GM19397 (cell line): Measurements from ENCODE around the gene ATP13A1.

Source experiments
- ATAC-seq: cut with Tn5 transposase; IDR thresholded peaks from one replicate; pipeline ENCODE4 v1.9.1; 2021; ENCODE audit warnings: mild to moderate bottlenecking, moderate library complexity; ENCODE audit not compliant: unreplicated experiment

Gene ATP13A1

DNA sequence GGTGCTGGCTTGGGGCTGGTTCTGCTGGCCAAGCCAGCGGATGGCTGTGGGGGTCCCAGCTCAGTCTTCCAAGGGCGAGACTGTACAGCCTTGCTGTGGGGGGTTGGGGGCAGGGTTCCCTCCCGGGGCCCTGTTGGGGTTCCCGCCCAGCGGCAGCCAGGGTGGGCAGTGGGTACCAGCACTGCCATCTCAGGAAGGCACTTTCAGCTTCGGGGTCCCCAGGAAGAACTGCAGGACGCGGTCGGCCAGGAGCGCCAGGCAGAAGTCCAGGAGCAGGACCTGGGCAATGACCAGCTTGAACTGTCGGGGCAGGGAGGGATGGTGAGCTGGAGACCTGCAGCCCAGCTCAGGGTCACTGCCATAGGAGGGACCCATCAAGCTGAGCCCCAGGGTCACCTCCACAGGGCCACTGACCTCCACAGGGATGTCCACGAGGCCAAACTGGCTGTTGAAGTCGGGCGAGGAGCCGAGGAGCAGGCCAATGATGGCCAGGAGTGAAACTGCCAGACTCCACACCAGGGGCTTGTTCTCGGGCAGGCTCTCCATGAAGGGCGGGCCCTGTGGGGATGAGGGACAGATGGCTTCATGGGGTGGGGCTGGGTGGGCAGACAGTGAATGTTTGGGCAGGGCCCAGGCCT lies 18.1 kb downstream of the ATP13A1 start:
- ATAC-seq = no peak

DNA sequence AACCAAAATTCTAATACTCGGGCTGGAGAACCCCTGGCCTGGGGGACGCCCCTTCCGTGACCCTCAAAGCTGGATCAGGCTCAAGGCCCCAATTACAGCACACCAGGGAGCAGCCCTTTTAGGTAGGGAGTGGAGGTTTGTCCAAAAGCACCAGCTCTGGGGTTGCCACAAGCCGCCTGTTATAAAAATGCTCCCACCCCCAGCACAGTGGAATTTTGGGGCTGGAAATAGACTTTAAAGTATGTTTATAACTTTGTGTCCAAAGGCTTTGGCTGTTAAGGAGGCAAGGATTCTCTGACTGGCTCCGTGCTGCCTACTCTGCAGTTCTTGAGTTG lies 19.5 kb downstream of the ATP13A1 start:
- ATAC-seq = no peak

DNA sequence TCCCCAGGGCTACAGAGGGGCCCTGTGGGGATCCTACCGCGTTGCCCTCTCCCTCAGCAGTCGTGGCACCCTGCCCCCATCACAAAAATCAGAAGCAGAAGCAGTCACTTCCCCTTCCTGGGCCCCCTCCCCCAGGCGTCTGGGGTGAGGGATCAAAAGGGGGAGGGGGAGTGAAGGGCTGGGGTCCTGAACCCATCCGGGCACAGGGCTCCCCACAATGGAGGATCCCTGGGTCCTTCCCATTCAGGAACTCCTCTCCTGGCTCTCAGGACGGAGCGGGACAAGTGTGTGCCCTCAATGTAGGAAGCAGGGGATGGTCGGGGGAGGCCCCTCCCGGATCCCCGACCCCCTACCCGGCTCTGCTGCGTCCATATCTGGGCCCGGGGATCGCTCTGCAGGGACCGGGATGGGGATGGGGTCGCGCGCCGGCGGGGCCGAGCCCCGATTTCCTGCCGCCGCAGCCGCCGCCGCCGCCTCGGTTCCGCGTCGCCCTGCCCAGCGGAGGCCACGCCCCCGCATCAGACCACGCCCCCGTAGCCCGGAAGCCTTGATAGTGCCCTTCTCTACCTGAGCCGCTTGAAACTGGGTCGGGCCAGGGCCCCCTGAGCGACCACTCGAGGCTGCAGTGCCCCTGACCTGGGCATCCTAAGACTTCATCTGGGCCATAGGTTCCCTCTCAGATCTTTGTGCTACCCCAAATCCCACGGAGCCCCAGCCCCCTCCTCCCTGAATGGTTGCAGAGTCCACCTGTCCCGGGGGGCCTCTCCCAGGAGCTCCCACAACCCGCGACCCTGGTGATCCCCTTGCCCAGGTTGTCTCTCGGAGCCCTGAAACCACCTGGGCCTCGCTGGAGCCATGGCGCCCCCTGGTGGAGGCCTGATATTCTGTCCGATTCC lies 20.1 kb downstream of the ATP13A1 start, which contains the start of gene GMIP:
GMIP (minus strand) TSS at position 500 of the 896 bp plus-strand sequence; CDS start at position 372, 128 bp downstream.
- ATAC-seq = peak; percentile 79

DNA sequence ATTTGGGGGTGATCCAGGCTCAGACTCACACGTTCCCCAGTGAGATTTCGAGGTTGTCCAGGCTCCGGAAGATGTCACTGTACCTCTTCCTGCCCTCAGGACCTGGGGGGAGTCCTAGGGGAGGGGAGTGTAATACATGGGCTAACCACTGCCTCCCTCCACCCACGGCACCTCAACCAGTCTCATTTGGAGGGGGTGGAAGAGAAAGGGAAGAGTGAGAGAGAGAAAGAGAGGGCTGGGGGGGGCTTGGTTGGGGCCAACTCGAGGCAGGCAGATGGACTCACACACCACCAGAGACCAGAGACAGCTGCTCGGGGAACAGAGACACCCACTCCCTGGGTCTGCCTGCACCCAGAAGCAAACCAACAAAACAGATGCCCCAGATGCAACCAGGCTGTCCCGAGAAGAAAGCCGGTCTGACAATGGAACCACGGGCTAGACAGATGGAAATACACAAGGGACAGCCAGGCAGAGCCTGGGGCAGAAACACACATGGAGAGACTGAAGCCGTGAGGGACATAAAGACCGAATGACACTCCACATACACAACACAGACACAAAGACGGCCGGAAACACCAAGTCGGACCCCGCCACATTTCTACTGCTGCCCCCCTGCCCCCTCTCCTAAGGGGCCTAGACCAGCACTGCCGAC lies 20.8 kb downstream of the ATP13A1 start:
- no peak for ATAC-seq

DNA sequence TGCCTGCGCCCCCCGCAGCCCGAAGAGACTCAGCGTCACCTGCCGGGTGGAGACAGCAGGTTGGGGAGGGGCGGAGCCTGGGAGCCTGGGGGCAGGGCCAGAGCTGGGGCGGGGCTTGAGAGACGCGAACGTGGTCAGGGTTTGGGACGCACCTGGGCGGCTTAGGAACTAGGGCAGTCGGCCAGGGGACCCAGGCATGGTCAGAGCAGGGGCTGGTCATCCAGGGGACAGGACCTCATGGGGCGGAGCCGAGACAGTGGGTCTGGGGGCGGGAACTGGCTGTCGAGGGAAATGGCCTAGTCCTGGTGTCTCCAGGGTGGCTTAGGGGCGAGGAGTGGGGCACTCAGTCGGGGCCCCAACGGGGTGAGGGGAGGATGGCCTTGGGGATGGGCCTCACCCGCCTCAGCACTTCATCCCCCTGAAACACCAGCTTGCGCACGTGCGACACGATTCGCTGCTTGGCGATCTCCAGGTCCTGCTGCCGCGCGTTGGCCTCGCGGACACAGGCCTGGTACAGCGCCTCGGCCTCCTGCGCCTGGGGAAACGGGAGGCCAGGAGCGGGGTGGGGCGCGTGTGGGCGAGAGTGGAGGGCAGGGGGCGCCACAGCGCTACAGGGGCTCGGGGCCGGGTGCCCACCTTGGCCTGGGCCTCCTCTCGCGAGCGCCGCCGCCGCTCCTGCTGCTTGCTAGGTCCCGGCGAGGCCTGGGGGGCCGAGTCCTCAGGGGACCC lies 25.8 kb downstream of the ATP13A1 start:
- no peak for ATAC-seq

DNA sequence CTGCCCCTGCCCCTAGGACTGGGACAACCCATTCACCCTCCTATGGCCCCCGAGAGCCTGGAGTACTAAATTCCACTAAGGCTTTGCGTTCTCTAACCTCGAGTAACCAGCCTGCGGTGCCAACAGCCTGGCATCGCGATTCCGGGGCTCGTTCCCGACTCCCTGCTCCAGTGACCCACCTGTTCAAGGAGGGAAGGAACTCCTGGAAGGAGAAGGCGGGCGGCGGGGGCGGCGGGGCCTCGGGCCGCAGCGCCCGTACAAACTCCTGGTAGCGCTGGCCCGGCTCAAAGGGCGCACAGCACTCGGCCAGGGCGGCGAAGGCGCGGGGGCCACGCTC lies 26.3 kb downstream of the ATP13A1 start:
- ATAC-seq = no peak

DNA sequence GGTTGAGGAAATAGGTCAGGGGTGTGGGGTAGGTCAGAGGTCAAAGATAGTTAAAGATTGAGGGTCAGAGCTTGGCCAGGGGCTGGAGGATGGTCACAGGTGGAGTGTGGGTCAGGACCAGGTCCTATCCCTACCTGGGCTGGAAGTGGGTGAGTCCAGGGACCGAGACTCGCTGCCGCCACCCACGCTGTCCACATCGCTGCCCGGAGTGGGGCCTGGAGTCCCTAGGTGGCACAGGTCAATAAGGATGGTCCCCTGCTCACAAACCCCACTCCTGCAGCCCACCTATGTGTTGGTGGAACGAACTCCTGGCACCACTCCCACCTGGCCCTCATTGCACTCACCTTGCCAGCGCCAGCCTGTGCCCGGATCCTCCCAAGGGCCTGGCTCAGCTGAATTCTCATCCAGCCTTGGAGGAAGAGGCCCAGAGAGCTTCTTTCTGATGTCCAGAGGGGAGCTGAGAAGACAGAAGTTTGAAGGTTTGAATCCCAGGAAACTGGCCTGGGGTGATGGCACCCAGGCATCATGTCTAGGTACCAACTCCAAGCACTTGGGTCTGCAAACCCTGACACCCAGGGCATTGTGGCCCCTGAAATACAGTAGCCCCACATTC lies 26.8 kb downstream of the ATP13A1 start:
- ATAC-seq = no peak

DNA sequence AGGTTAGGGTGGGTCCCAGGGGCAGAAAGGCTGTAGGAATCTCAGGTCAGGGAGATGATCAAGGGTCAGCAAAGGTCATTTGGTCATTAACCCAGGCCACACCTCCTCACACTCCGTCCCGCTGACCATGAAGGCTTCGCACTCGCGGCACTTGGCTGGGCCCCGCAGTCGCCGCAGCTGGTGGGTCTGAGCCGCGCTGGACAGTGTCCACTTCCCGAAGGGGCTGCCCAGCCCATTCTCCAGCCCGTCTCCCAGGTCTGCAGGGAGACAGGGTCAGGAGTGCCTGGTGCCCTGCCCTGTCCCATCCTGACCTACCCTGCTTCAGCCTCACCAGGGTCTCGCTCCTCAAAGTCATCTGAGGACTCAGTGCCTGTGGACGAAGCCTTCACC lies 28.2 kb downstream of the ATP13A1 start:
- ATAC-seq = no peak

DNA sequence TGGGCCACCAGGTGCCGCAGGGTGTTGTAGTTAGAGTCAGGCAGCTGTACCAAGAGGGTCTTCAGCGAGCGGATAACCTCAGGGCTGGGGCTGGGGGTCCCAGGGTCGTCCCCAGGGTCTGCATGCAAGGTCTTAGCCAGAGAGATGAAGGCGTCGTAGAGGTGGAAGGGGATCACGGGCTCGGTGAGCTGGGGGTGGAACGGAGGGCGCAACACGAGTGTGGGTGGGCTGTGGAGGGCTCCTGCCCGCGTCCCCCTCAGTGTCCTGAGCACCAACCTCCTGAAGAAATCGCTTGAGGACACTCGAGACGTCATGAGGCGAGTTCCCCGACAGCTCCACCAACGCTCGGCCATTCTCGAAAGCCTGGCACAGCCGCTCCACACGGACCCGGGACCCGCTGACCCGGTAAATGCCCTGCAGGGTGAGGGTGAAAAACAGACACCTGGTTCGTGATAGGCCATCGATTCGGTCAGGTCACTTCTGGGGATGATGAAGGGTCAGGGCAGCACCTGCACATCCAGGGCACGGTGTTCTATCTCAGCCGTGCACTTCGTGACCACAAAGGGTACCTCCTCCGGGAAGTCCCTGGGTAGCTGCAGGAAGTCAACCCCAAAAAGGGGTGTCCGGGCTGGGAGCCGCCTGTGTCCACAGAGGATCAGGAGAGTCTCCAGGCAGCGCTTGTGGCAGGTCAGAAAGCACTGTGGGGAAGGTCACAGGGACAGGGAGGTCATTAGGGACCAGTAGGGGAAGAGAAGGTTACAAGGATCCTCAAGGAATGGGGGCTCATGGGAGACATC lies 28.8 kb downstream of the ATP13A1 start:
- no peak for ATAC-seq

DNA sequence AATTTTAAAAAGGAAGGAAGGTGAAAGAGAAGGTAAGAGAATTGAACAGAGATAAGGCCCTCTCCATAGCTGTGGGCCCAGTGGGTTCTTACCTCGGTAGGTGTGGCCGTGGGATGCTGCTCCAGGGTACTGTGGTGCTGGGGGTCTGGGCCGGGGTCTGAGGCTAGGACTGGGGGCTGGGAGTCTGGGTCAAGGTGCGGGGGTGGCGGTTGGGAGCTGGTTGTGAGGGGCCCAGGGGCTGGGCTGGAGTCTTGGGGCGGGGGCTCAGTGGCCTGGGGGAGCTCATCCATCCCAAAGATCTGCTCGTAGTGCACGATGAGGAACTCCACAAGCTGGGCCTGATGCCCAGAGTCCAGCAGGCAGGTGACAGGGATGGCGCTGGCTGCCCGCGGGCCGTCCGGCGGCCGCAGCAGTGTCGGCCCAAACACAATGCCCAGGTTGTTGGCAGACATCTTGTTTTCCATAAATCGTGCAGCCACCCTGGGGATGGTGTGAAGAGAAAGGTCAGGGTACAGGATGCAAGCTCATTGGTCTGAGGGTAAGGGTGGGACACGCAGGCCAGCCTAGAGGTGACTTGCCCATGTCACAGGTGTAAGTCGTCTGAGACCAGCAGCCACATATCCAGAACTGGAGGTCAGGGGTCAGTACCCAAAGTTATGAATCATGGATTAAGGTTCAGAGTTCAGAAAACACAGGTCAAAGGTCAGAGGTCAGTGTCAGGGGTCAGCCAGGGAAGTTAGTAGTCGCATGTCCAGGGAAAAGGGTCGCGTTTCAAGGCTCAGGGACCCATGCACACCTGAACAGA lies 29.6 kb downstream of the ATP13A1 start:
- no peak for ATAC-seq

DNA sequence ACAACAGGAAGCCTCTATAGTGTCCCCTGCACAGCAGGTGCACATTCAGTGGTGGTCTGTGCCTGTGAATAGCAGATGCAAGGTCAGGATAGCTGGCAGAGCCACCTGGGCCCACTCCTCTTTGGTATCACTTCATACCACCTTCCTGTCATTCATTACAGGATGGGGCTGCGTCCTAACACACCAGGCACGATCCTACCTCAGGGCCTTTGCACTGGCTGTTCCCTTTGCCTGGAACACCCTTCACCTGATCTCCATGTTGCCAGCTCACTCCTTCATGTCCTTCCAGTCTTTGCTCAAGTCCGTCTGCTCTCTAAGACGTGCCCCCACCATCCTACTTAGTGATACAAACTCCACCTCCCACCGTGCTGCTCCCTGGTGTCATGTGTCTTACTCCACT lies 30.8 kb downstream of the ATP13A1 start:
- ATAC-seq = no peak

DNA sequence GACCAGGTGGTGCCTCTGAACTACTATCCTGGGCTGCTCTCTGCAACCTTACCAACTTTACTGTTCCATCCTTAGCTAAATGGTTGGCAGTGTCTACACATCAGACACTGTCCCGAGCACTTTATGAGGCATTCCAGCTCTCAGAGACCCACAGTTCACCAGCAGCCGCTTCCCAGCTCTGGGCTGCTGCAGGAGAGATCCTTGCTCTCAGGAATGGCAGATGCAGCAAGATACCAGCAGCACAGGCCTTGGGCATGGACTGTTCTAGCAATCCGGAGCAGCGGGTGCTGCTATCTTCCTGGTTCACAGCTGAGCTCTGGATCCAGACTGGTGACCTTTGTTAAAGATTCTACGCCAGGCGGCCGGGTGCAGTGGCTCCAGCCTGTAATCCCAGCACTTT lies 32.1 kb downstream of the ATP13A1 start:
- ATAC-seq = no peak

DNA sequence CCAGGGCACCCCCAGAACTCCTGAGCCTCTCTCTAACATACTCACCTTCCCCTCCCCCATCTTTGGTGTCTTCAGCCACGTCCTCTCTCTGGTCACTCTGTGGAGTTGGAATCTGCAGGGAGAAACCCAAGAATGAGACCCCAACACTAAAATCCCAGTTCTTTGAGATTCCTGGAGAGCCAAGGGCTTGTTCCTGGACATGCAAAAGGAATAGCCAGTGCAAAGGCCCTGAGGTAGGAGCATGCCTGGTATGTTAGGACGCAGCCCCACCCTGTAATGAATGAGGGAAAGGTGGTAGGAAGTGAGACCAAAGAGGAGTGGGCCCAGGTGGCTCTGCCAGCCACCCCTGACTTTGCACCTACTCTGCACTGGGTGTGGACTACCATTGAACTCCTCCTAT lies 33.0 kb downstream of the ATP13A1 start:
- no peak for ATAC-seq

DNA sequence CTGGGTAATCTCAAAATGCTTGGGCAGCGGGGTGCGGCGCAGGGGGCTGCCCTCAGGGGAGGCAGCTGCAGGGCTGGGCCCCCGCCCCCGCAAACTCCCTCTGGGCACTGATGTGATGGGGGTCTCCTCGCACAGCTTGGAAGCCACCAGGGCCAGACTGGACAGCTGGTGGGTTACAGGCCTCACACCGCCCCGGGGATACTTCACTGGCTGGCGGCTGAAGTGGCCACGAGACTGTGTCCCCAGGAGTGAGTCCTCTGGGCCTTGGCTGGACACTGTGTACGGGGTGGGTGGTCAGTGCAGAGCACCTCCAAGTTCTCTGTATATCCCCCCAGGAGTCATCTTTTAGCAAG lies 33.4 kb downstream of the ATP13A1 start:
- ATAC-seq = no peak

DNA sequence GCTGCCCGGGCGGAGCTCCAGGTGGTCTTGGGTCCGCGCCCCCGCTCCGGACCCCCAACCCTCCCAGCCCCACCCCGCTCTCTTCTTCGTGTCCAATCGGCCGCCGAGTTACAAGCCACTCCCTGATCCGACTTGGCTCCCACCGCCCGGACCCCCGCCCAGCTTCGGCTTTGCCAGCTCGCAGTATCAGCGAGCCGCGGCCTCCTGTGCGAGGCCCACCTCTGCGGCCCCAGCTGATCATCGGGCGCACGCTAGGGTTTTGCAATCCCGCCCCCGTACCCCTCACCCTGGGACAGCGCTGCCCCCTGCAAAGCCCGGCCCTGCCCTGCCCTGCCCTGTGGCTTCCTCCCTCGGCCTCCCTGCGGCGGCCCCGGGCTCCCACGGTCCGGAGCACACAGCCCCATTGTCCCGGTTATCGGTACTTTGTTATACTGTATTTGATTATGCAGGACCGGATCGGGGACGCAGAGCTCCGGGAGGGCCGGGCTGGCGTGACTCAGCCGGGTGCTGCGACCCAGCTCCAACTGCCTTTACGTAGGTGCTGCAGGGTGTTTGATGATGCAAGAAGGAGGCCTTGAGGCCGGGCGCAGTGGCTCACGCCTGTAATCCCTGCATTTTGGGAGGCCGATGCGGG lies 34.9 kb downstream of the ATP13A1 start:
- ATAC-seq = peak; percentile 16

DNA sequence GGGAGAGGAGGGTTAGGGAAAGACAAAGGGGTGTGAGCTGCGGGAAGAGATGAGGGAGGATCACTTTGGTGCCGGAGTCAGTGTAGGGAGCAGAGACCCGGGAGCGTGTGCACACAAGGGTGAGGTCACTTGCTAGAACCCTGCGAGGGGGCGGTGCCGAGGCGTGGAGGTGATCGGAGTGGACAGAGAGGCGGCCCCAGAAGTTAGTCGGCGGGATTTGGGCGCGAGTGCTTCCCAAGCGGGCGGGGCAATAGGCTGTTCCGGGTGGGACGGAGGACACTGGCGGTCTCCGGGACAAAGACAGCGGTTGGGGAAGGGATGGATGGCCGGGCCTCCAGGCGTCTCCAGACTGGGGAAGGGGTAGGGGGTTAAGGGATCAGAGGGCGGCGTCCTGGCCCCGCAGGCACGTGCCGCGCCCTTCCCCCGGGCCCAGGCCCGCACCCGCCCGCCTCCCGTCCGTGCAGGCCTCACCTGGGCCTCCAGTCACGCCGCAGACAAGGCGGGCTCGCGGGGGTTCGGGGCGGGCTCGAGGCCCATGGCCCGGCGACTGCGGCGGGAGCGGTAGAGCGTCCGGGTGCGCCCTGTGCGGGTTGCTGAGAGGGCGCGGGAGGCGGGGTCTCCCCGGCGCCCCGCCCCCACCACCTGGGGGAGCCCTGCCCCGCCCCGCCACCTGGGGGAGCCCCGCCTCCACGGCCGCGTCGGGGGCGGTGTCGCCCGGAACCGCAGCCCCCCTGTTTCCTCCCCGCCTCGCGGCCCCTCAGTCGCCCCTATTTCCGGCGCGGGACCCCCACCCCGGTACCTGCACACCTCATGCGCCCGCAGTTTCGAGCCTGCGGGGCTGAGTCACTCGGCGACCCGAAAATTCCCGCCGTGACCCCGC lies 35.6 kb downstream of the ATP13A1 start, which contains the start of gene LPAR2:
LPAR2 (minus strand) TSS at position 600 of the 880 bp plus-strand sequence. CDS start 945 bp downstream, outside the sequence.
- ATAC-seq = peak; percentile 68

DNA sequence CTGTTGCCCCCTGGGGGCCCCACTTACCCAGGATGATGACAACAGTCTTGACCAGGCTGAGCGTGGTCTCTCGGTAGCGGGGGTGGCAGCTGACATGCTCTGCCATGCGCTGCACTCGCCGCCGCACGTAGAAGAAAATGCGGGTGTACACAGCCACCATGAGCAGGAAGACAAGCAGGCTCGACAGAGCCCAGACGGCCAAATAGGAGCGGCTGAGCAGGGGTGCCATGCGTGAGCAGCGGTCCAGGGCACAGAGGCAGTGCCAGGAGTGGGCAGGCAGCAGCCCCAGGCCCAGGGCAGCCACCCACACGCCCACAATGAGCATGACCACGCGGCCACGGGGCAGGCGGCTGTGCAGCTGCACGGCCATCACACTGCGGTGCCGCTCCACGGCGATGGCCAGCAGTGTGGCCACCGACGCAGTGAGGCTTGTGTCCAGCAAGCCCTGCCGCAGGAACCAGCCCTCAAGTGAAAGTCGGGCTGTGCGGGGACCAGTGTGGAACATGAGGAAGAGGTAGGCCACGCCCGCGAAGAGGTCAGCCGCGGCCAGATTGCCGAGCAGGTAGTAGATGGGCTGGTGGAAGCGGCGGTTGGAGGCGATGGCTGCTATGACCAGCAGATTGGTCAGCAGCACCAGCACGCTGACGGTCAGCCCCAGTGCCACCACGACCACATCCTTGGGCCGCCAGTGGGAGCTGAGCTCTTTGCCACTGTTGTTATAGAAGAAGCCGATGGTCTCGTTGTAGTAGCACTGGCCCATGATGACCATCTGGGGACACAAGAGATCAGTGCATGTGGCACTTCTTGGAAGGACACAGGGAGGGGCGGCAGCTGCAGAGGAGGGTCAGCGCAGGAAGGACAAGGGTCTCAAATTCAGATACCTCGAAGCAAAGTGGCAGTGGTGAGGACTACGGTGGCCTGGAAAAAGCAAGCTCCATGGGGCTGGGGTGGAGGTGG lies 36.7 kb downstream of the ATP13A1 start:
- ATAC-seq = no peak
